Right hindlimb (tissue), 1 donor: Measurements from ENCODE around the gene GCK.

Experiments used
- DNase-seq: peaks from one replicate; pipeline ENCODE4 v3.0.0-alpha.2; 2018

The GCK gene

DNA sequence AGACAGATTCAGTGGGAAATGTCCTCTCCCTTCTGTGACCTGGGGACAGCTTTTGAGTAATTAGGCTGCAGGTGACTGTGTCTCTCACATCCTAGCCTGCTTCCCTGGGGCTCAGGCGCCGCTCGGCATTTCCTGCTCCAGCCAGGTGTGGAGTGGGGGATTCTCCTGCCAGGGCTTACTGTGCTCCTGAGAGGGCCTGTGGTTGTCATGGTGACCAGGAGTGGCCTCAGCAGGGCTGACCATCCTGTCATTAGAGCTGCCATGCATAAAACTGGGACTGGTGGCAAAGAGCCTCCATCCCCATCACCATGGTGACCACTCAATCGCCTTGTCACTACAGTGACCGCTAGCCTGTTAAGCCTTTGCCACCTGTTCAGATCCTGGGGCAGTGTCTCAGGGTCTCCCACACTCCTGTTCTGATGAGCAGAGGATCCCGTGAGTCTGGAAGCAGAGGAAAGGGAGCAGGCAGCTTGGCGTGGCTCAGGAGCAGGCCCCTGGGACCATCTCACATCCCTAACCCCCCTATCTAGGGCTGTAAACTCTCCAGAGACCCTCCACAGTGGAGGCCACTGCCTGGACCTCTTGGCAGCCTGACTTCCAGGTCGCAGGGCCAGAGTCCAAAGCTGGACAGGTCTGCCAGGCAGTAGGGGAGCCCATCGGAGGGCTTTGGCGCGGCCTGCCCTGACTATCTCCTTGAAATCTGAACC lies at the start of gene GCK:
Gene GCK, minus strand, starts transcription at position 154 of the 707 bp plus-strand sequence. CDS start 486 bp downstream, outside the sequence.
- DNase-seq: no peak

DNA sequence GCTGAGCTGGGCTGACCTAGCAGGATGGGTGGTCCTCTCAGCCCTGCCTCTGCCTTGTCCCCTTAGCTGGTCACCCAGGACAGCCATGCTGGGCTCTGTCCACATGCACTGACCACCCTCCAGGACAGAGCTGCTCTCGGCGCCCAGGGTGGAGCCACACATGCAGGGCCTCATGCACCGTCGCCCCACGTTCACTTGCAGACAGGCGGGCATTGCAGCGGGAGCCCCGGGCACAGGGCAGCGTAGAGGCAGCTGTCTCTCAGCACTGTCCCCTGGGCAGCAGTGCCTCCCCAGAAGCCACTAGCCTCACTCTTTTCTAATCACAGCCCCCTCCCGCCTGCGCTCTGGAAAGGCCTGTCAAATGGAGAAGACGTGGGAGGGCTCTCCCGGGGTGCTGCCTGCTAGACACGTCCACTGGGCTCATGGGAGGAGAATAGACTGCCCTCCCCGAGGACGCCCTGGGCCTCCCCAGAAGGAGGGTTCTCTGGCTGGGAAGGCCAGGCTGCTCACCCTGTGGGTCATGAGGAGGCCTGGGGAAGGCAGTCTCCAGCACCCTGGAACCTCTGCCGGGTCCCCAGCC lies 49.0 kb upstream of the GCK start:
- no peak for DNase-seq

DNA sequence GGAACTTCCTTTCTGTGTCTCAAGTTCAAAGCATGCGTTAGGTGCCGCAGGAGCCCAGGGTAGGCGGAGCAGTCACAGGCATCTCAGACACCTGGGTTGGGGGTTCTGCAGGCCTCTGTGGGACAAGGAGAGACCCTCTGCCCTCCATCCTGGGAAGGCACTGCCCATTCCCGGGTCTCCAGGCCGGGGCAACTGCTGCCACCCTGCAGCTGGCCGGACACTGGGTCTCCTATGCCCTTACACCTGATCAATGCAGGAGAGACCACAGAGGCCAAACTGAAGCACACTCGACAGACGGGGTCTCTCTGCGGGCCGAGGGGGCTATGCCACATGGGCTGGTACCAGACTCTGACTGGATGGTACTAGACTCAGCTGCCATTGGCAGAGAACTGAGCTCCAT lies 48.5 kb upstream of the GCK start:
- no peak for DNase-seq

DNA sequence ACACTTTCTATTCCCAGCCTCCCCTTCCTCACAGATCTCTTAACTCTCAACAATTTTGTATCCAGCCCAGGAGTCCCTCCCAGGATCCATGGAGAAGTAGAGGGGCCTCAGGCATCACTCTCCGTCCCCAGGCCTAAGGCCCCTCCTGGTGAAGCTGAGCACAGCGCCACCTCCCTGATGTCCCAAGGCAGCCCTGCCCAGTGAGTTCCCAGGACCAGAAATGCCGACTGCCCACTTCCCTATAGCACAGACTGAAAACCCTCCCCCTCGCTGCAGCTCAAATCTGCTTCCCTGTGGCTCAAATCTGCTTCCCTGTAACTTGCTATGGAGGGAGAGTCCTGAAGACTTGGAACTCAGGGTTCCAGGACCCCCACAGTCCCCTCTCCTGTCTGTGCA lies 47.1 kb upstream of the GCK start:
- DNase-seq: no peak

DNA sequence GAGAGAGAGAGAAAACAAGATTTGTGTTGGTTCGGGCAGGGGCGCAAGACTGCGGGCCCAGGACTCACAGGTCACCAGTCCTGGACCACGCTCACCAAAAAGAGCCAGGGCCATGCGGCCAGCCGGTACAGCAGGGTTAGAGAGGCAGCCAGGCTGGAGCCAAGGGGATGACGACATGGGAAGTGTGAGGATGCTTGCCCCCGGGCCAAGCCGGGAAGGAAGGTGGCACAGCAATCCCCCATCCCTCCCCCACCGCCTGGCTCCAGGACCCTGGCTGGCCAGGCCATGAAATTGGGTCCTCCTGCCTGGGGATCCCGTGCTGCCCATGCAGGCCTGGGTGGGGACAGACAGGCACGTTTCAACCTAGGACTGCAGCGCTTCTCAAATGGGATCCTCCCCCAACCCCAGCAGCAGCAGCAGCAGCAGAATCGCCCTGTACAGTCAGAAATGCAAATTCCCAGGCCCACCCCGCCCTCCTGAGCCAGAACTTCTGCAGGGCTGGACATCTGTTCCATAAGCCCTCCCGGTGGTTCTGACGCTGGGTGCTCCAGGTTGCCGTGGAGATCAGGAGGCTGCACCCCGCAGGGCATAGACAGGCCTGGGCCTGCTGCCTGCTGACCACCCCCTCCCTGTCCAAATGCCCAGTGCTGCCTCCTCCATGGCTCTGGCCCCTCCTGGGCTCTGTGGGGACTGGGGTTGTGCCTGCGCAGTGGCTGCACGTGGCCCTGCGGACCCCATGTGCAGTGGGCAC lies 46.5 kb upstream of the GCK start:
- no peak for DNase-seq

DNA sequence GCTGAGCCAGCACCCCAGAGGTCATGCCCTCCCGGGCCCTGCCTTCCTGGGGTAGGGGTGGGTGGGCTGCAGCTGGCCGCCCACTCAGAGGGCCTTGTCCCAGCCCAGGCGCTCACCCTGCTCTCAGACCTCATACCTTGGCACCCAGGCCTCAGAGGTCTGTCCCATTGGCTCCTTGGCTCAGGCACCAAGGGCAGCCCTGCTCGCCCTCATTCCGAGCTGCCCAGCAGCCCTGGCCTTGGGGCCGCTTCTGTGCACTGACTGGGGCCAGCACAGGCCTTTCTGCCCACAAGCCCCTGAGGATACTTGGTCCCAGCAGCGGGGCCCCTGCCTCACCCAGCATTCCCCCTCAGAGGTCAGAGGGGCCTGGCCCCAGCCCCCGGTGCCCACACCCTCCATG lies 45.8 kb upstream of the GCK start:
- DNase-seq: no peak

DNA sequence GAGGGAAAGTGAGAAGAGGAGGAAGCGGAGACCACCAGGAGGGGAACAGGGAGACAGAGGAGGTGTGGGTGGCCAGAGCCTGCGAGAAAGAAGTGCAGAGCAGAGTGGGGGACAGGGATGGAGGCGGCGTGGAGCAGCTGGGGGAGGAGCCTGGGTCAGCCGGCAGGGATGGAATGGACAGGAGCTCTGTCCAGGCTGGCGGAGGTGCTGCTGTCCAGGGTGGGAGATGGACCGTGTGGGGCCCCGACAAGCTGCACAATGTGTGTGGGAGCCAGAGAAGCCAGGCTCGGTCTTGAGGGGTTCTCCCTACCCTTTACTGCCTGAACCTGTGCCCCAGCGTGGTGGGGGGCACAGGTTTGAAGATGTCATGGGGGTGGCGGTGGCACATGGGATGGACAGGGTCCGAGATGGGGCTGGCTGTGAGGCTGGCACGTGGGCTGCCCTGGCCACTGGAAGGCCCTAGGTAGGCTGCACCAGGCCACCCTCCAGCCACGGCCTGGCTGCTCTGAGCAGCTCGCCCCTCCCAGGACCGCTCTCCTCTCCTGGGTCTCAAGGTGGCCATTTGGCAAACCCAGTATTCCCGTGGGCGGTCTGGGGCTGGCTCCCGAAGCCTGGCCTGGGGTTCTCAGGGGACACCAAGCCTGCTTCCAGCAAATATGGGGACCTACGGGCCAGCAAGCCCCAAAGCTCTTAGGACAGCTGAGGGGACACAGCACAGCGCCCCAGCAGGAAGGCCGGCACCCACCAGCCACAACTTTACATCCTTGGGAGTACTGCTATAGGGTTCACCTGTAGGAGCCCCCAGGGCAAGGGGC lies 43.9 kb upstream of the GCK start:
- DNase-seq: no peak

DNA sequence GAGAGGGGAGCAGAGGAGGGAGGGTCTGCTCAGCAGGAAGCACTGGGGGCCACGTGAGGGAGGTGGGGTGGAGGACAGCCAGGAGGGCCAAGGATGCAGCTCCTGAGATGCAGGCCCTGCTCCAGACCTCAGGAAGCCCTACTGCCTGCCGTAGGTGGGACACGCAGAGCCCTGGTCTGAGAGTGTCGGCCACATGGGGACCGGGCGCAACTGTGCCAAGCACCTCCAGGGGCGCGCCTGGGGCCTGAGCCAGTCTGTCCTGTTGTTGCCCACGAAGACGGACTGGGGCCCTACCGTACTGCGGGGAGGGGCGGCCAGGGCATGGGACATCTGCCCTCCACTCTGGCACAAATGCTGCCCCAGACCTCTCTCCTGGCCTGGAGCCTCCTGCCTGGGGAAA lies 43.2 kb upstream of the GCK start:
- DNase-seq: no peak

DNA sequence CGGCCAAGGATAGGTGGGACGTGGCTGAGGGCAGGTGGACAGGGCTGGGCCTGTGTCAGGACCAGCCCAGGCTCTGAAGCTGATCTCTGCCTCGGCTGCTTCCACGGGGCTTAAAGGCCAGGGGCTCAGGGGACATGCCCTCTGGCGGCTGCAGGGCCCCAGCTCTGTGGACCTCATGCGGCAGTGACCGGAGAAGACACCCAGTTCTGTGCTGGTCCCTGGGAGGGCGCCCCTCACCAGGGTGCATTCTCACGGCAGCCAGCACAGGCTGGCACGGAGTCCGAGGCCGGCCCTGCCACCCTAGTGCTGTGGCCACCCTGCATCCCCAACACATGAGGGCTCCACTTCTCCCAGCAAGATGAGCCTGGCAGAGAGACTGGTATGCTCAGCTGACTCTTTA lies 41.8 kb upstream of the GCK start:
- DNase-seq: no peak

DNA sequence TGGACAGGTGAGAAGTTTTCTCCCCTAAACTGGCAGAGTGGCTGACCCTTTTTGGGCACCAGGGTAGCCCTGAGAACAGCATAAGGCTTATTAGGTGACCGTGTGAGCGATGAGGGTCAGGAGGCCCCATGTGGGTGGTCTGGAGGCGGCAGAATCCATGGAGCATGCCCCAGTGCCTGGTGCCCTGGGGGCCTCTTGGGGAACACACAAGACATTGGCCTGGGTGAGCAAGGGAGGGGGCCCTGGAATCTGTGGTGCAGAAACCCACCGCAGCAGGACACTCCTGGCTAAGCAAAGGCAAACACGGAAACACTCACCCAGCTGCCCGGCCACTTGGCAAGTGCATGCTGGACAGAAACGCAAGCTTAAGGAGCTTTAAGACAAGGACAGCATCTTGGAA lies 41.0 kb upstream of the GCK start:
- DNase-seq: no peak

DNA sequence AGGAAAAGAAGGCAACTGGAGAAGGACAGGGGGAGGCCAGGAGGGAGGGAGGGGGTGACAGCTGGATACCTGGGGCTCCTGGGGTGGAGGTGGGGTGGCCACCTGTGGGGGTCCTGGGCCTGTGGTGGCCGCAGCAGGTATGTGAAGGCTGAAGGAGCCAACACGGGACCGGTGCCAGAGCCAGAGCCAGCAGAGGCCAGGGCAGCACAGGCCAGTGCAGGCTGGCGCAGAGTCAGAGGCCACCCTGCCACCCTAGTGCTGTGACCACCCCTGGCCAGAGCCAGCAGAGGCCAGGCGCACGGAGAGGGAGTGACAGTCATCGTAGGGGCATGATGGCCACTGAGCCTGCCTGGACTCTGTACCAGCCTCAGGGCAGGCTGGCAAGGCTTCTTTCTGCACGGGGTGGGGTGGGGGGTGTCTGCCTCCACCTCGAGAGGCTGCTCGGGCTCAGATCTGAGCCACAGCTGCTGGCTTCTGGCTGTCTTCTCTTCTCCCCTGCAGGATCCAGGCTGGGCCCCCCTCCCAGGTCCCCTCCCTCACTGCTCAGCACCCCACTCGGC lies 40.4 kb upstream of the GCK start:
- DNase-seq: no peak

GRCh38 chr7:44228571-44229350 lies 39.5 kb upstream of the GCK start:
- DNase-seq: no peak

DNA sequence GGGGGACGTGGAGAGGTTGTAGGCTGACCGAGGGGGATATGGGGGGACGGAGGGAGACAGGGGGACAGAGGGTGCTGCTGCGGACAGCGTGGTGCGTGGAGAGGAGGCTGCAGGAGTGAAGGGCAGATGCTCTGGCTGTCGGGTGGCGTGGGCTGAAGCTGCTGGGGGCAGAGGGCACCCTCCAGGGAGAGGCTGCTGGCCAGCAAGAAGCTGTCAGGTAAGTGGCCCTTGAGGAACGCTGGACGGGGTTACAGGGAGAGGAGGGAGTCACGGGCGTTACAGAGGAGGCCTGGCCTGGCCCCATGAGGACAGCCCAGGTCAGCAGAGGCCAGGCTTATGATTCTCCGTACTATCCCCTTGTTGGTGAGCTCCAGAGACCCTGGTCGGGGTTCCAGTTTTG lies 38.7 kb upstream of the GCK start:
- DNase-seq: no peak

DNA sequence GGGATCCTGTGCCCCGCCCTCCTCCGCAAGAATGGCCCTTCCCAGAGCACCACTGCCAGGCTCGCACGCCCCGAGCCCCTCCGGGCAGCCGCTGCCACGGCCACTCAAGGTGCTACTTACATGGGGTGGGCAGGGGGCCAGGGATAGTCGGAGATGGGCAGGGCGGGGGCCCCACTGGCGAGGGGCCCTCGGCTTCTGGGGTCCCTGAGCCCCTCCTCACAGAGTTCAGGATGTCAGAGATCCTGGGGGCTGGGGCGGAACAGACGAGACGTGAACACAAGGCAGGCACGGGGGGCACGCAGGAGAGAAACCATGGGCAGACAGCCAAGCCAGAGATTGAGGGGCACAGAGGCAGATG lies 37.1 kb upstream of the GCK start:
- DNase-seq: no peak

- peak; percentile 60 for DNase-seq
These were observed 36.5 kb upstream of the GCK start for GRCh38 chr7:44225566-44226395.

- DNase-seq: no peak
These were observed 35.8 kb upstream of the GCK start for GRCh38 chr7:44224974-44225565.

DNA sequence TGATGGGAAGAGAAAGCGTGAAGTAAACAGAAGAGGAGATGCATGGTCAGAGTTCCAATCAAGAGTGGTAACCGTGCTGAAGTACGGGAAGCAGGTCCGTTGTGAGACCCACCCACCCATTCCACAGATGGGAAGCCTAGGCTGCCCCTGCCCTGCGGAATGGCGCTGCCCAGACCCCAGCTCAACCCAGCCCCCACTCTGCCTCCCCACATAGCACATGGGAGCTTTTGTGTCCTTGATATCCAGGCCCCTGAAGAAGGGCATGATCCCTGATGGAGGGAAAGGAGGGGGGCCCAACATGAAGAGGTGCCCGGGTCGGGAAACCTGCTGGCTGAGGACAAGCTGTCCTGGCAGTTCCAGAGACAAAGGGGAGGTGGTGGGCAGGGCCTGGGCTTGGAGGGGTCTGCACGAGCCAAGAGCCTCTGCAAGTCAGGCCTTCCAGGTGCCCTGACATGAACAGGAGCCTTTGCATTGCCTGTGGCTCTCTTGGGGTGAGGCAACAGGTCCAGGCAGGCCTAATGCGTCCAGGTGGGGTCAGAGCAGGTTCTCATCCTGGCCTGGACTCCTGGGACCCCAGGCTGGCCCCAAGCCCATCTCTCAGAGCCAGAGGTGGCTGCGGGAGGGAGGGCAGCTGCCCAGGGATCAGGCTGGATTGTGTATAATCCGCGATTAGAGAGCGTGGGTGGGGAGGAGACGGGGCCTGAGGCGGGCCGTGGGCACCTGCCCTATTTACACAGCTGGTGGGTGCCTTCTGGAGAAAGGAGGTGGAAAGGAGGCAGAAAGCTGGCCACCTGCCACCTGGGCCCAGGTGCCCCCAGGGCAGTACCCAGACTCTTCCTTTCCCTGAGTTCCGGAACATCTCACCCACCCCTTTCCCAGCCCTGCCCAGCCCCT lies 35.1 kb upstream of the GCK start:
- no peak for DNase-seq

GRCh38 chr7:44223362-44224079 lies 34.3 kb upstream of the GCK start:
- no peak for DNase-seq

- DNase-seq: no peak
These were observed 33.6 kb upstream of the GCK start for GRCh38 chr7:44222776-44223261.
